Measurements from ENCODE around the gene B4GALNT4. TPM values are rescaled to one million over a fixed set of nuclear protein-coding genes. Genes with fewer than 3 reads are reported as not detected.
"Not testable (repeated sequence)": the region's sequence is repeated elsewhere in the genome, so short reads cannot be mapped to it uniquely, and the experiment has no call there.

B4GALNT4 gene
- total RNA-seq, 1 experiment from 2014 or later = 88.0 TPM

DNA sequence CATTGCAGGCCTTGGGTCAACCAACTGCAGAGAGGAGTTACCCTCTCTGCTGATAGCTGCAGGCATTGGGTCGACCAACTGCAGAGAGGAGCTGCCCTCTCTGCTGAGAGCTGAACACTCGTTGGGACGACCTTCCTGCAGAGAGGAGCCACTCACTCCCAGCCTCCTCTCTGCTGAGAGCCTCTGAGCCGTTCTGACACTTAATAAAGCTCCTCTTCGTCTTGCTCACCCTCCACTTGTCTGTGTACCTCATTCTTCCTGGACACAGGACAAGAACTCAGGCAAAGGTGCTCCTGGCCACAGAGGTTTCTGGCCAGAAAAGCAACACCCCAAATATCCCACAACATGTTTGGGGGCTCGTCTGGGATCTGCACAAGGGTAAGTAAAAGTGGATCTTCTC, 17.2 kb downstream of the B4GALNT4 start (continued):
- TF ChIP-seq CREB1 (CRISPR knock-in tag; IDR thresholded peaks at IDR 0.05) (no peak), ELF4 (CRISPR knock-in tag; IDR thresholded peaks at IDR 0.05; ENCODE audit: low read depth) (no peak), NR1H2 (CRISPR knock-in tag; IDR thresholded peaks at IDR 0.05) (no peak), JUN (CRISPR knock-in tag; IDR thresholded peaks at IDR 0.05) (no peak), RELA (CRISPR knock-in tag; IDR thresholded peaks at IDR 0.05; ENCODE audit: borderline replicate concordance) (no peak), SMAD4 (CRISPR knock-in tag; IDR thresholded peaks at IDR 0.05) (no peak), MYBL2 (CRISPR knock-in tag; IDR thresholded peaks at IDR 0.05) (no peak), ZNF138 (CRISPR knock-in tag; conservative IDR thresholded peaks at IDR 0.05) (no peak)
- TF ChIP-seq, protein P1, sequence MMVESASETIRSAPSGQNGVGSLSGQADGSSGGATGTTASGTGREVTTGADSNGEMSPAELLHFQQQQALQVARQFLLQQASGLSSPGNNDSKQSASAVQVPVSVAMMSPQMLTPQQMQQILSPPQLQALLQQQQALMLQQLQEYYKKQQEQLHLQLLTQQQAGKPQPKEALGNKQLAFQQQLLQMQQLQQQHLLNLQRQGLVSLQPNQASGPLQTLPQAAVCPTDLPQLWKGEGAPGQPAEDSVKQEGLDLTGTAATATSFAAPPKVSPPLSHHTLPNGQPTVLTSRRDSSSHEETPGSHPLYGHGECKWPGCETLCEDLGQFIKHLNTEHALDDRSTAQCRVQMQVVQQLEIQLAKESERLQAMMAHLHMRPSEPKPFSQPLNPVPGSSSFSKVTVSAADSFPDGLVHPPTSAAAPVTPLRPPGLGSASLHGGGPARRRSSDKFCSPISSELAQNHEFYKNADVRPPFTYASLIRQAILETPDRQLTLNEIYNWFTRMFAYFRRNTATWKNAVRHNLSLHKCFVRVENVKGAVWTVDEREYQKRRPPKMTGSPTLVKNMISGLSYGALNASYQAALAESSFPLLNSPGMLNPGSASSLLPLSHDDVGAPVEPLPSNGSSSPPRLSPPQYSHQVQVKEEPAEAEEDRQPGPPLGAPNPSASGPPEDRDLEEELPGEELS (CRISPR knock-in tag; IDR thresholded peaks at IDR 0.05) = no peak
- TF ChIP-seq, protein P2, sequence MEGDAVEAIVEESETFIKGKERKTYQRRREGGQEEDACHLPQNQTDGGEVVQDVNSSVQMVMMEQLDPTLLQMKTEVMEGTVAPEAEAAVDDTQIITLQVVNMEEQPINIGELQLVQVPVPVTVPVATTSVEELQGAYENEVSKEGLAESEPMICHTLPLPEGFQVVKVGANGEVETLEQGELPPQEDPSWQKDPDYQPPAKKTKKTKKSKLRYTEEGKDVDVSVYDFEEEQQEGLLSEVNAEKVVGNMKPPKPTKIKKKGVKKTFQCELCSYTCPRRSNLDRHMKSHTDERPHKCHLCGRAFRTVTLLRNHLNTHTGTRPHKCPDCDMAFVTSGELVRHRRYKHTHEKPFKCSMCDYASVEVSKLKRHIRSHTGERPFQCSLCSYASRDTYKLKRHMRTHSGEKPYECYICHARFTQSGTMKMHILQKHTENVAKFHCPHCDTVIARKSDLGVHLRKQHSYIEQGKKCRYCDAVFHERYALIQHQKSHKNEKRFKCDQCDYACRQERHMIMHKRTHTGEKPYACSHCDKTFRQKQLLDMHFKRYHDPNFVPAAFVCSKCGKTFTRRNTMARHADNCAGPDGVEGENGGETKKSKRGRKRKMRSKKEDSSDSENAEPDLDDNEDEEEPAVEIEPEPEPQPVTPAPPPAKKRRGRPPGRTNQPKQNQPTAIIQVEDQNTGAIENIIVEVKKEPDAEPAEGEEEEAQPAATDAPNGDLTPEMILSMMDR (IDR thresholded peaks at IDR 0.05) = no peak
- TF ChIP-seq, protein P3, sequence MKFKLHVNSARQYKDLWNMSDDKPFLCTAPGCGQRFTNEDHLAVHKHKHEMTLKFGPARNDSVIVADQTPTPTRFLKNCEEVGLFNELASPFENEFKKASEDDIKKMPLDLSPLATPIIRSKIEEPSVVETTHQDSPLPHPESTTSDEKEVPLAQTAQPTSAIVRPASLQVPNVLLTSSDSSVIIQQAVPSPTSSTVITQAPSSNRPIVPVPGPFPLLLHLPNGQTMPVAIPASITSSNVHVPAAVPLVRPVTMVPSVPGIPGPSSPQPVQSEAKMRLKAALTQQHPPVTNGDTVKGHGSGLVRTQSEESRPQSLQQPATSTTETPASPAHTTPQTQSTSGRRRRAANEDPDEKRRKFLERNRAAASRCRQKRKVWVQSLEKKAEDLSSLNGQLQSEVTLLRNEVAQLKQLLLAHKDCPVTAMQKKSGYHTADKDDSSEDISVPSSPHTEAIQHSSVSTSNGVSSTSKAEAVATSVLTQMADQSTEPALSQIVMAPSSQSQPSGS (CRISPR knock-in tag; IDR thresholded peaks at IDR 0.05; ENCODE audit: borderline replicate concordance, low read depth) = no peak
- TF ChIP-seq, protein P4, sequence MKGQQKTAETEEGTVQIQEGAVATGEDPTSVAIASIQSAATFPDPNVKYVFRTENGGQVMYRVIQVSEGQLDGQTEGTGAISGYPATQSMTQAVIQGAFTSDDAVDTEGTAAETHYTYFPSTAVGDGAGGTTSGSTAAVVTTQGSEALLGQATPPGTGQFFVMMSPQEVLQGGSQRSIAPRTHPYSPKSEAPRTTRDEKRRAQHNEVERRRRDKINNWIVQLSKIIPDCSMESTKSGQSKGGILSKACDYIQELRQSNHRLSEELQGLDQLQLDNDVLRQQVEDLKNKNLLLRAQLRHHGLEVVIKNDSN (CRISPR knock-in tag; IDR thresholded peaks at IDR 0.05) = no peak
- TF ChIP-seq, protein P5, sequence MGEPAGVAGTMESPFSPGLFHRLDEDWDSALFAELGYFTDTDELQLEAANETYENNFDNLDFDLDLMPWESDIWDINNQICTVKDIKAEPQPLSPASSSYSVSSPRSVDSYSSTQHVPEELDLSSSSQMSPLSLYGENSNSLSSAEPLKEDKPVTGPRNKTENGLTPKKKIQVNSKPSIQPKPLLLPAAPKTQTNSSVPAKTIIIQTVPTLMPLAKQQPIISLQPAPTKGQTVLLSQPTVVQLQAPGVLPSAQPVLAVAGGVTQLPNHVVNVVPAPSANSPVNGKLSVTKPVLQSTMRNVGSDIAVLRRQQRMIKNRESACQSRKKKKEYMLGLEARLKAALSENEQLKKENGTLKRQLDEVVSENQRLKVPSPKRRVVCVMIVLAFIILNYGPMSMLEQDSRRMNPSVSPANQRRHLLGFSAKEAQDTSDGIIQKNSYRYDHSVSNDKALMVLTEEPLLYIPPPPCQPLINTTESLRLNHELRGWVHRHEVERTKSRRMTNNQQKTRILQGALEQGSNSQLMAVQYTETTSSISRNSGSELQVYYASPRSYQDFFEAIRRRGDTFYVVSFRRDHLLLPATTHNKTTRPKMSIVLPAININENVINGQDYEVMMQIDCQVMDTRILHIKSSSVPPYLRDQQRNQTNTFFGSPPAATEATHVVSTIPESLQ (CRISPR knock-in tag; IDR thresholded peaks at IDR 0.05) = no peak

DNA sequence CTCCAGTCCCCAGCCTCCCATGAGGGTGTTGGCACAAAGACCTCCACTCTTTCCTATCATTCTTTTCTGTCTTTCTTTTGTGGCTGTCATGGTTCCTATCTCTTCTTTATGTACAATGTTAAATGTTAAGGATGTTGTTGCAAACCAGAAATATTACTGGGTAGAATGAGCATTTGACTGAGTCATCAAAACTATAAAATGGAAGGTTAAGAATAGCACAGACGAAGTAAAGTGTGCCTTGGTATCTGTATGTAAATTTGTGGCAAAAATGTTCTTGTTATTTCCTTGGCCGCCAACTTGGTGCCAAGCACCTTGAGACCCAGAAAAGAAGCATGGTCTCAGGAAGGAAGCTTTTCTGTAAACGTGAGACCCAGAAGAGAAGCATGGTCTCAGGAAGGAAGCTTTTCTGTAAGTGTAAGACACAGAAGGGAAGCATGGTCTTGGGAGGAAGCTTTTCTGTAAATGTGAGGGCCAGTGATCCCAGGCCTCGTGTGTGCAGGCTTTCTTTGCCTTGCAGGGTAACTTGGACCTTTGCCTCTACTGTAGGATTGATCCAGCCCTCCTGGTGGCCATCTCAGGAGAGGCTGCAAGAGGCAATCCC, 18.0 kb downstream of the B4GALNT4 start:
- no peak overlapping the region for H3K27ac Mint-ChIP-seq
- H3K9me3 Mint-ChIP-seq = peaks cover 12% of the 10 kb centered on the region
- TF ChIP-seq, protein P6, sequence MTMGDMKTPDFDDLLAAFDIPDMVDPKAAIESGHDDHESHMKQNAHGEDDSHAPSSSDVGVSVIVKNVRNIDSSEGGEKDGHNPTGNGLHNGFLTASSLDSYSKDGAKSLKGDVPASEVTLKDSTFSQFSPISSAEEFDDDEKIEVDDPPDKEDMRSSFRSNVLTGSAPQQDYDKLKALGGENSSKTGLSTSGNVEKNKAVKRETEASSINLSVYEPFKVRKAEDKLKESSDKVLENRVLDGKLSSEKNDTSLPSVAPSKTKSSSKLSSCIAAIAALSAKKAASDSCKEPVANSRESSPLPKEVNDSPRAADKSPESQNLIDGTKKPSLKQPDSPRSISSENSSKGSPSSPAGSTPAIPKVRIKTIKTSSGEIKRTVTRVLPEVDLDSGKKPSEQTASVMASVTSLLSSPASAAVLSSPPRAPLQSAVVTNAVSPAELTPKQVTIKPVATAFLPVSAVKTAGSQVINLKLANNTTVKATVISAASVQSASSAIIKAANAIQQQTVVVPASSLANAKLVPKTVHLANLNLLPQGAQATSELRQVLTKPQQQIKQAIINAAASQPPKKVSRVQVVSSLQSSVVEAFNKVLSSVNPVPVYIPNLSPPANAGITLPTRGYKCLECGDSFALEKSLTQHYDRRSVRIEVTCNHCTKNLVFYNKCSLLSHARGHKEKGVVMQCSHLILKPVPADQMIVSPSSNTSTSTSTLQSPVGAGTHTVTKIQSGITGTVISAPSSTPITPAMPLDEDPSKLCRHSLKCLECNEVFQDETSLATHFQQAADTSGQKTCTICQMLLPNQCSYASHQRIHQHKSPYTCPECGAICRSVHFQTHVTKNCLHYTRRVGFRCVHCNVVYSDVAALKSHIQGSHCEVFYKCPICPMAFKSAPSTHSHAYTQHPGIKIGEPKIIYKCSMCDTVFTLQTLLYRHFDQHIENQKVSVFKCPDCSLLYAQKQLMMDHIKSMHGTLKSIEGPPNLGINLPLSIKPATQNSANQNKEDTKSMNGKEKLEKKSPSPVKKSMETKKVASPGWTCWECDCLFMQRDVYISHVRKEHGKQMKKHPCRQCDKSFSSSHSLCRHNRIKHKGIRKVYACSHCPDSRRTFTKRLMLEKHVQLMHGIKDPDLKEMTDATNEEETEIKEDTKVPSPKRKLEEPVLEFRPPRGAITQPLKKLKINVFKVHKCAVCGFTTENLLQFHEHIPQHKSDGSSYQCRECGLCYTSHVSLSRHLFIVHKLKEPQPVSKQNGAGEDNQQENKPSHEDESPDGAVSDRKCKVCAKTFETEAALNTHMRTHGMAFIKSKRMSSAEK (CRISPR knock-in tag; IDR thresholded peaks at IDR 0.05; ENCODE audit: borderline replicate concordance) = no peak
- TF ChIP-seq, protein P7, sequence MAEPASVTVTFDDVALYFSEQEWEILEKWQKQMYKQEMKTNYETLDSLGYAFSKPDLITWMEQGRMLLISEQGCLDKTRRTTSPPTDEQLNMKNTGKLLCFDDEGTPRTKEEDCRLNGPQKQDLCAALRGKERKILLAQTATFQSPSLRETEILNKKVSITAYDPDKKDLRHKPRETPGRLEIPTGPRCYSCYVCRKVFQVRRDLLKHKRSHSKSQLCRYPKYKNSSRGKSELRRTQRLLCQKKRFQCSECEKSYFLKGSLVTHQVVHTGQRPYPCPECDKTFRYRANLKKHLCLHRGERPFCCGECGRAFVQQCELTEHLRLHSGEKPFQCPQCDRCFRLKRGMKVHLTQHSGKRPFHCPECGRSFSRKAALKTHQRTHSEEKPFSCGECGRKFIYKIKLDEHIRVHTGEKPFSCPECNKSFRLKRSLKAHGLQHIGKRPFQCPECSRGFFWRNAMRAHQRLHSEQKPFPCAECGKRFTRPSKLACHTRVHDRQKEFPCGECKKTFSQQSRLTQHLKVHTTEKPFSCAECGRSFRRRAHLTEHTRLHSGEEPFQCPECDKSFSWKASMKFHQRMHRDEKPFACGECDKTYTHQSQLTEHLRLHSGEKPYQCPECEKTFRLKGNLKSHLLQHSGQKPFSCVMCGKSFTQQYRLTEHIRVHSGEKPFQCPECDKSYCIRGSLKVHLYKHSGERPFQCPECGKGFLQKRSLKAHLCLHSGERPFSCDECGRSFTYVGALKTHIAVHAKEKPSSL (CRISPR knock-in tag; conservative IDR thresholded peaks at IDR 0.05) = no peak
- TF ChIP-seq FOXP1 (CRISPR knock-in tag; IDR thresholded peaks at IDR 0.05; ENCODE audit: borderline replicate concordance) (no peak), CBFB (CRISPR knock-in tag; IDR thresholded peaks at IDR 0.05; ENCODE audit: low read depth) (no peak)
- DNase-seq (ENCODE audit: low spot score) (no peak), ATAC-seq (no peak)
- ChIA-PET POLR2A (no interaction called here), CTCF (interaction anchor here (1.0 kb wide), 1 partner anchor 20 kb away, joined by 3 read pairs; no protein-coding TSS in a partner anchor)
- no peaks in the 10 kb centered on the region; the same call in 1 of the 2 replicates for H3K4me1 Mint-ChIP-seq
- H3K36me3 Mint-ChIP-seq = peaks cover 9% of the 10 kb centered on the region
- no peak overlapping the region for H3K4me3 Mint-ChIP-seq
- peaks cover 17% of the 10 kb centered on the region for H3K27me3 Mint-ChIP-seq (ENCODE audit: low read depth)

DNA sequence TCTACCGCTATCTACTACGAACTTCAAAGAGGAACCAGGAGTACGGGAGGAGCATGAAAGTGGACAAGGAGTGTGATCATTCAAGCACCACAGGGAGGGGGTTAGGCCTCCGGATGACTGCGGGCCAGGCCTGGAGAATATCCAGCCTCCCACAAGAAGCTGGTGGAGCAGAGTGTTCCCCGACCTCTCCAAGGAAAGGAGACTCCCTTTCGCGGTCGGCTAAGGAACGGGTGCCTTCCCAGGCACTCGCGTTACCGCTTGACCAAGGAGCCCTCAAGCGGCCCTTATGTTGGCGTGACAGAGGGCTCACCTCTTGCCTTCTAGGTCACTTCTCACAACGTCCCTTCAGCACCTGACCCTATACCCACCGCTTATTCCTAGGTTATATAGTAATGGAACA, 20.1 kb downstream of the B4GALNT4 start:
- ATAC-seq; DNase-seq (ENCODE audit: low spot score); H3K4me3 Mint-ChIP-seq; POLR2A ChIA-PET; H3K36me3 Mint-ChIP-seq; H3K4me1 Mint-ChIP-seq; H3K27ac Mint-ChIP-seq: not testable (repeated sequence)
- CTCF ChIA-PET = interaction anchor here (1.6 kb wide), 1 partner anchor 18 kb away, joined by 9 read pairs; no protein-coding TSS in a partner anchor
- H3K9me3 Mint-ChIP-seq = peaks cover 12% of the 10 kb centered on the region
- H3K27me3 Mint-ChIP-seq (ENCODE audit: low read depth) = peaks cover 17% of the 10 kb centered on the region

Data from WTC11 (cell line).